Mesendoderm (in vitro differentiated cells): Measurements from ENCODE around the gene IL17RD.
A peak's percentile ranks its signal among the peaks of the same experiment; 100 is the strongest.

Source experiments
- DNase-seq: peaks from one replicate; pipeline ENCODE4 v3.0.0; 2013
- H2AK5ac ChIP-seq: 2 replicates; pipeline ENCODE4 v1.6.1; 2013; ENCODE audit warnings: low read length, inconsistent platforms
- H2BK120ac ChIP-seq: 2 replicates; pipeline ENCODE4 v1.6.1; 2013; ENCODE audit warnings: low read depth, mild to moderate bottlenecking, low read length, moderate library complexity, mixed read lengths
- H2BK15ac ChIP-seq: replicated peaks from 2 replicates; pipeline ENCODE4 v1.6.1; 2013; ENCODE audit warnings: low read depth, mild to moderate bottlenecking, moderate library complexity
- H2BK5ac ChIP-seq: 2 replicates; pipeline ENCODE4 v1.6.1; 2013; ENCODE audit warnings: low read length, inconsistent platforms
- H3K18ac ChIP-seq: 2 replicates; pipeline ENCODE4 v1.6.1; 2013; ENCODE audit warnings: mild to moderate bottlenecking, low read length, mixed read lengths
- H3K23ac ChIP-seq: one replicate; pipeline ENCODE4 v1.6.1; 2013; ENCODE audit warnings: low read length
- H3K27ac ChIP-seq: 2 replicates; pipeline ENCODE4 v1.5.1; 2013; ENCODE audit warnings: low read depth, mild to moderate bottlenecking, inconsistent platforms, low read length, moderate library complexity
- H3K27me3 ChIP-seq: 2 replicates; pipeline ENCODE4 v1.6.1; 2013; ENCODE audit warnings: low read length, control low read depth, mild to moderate bottlenecking, inconsistent platforms; ENCODE audit not compliant: insufficient read depth, poor library complexity
- H3K36me3 ChIP-seq: 2 replicates; pipeline ENCODE4 v1.6.1; 2013; ENCODE audit warnings: low read length, inconsistent platforms; ENCODE audit not compliant: control insufficient read depth, insufficient read depth
- H3K4ac ChIP-seq: one replicate; pipeline ENCODE4 v1.6.1; 2013; ENCODE audit warnings: low read depth, mild to moderate bottlenecking, low read length, moderate library complexity
- H3K4me1 ChIP-seq: 2 replicates; pipeline ENCODE4 v1.6.1; 2013; ENCODE audit warnings: low read depth, low read length, inconsistent platforms; ENCODE audit not compliant: control insufficient read depth
- H3K4me2 ChIP-seq: 2 replicates; pipeline ENCODE4 v1.6.1; 2013; ENCODE audit warnings: low read length
- H3K4me3 ChIP-seq: 2 replicates; pipeline ENCODE4 v1.5.1; 2013; ENCODE audit warnings: mild to moderate bottlenecking, low read length
- H3K56ac ChIP-seq: one replicate; pipeline ENCODE4 v1.6.1; 2013; ENCODE audit warnings: low read length
- H3K79me1 ChIP-seq: 2 replicates; pipeline ENCODE4 v1.6.1; 2013; ENCODE audit warnings: low read length, inconsistent platforms
- H3K79me2 ChIP-seq: 2 replicates; pipeline ENCODE4 v1.6.1; 2013; ENCODE audit warnings: mild to moderate bottlenecking, low read length; ENCODE audit not compliant: control insufficient read depth, insufficient read depth
- H3K9ac ChIP-seq: 2 replicates; pipeline ENCODE4 v1.6.1; 2013; ENCODE audit warnings: low read length, inconsistent platforms
- H4K5ac ChIP-seq: one replicate; pipeline ENCODE4 v1.6.1; 2013; ENCODE audit warnings: low read length
- H4K8ac ChIP-seq: one replicate; pipeline ENCODE4 v1.6.1; 2013; ENCODE audit warnings: low read depth, mild to moderate bottlenecking, control low read depth, low read length, moderate library complexity
- WGBS: extraction: QIAGEN DNeasy Blood & Tissue Kit; methylation state at CpG from one replicate; pipeline ENCODE4 v1.1.7; 2013; ENCODE audit warnings: low lambda C conversion rate, missing lambda C conversion rate; ENCODE audit not compliant: insufficient coverage; ENCODE audit errors: extremely low coverage; 5-methylcytosine and 5-hydroxymethylcytosine counted together

The IL17RD gene

GRCh38 chr3:57152151-57153143, 12.7 kb downstream of the IL17RD start:
- Histone ChIP-seq H3K79me2 (peaks cover 84% of the 10 kb centered on the region), H3K4me1 (peaks cover 33% of the 10 kb centered on the region), H3K36me3 (peaks cover 4% of the 10 kb centered on the region), H3K23ac (no peak overlapping the region), H3K27ac (peak overlapping the region; percentile 33), H3K4me3 (no peak overlapping the region), H3K27me3 (no peaks in the 10 kb centered on the region), H4K8ac (no peak overlapping the region), H2BK120ac (no peak overlapping the region), H3K79me1 (peaks cover 29% of the 10 kb centered on the region), H3K56ac (peak overlapping the region; percentile 62), H3K9ac (peak overlapping the region; percentile 17), H2AK5ac (no peak overlapping the region), H3K4ac (no peak overlapping the region), H4K5ac (no peak overlapping the region), H3K4me2 (no peak overlapping the region), H2BK15ac (no peak overlapping the region), H3K18ac (peak overlapping the region; percentile 15), H2BK5ac (no peak overlapping the region)
- DNase-seq: no peak
- no CpG with 5 or more reads among the region's 19 CpGs for WGBS

DNA sequence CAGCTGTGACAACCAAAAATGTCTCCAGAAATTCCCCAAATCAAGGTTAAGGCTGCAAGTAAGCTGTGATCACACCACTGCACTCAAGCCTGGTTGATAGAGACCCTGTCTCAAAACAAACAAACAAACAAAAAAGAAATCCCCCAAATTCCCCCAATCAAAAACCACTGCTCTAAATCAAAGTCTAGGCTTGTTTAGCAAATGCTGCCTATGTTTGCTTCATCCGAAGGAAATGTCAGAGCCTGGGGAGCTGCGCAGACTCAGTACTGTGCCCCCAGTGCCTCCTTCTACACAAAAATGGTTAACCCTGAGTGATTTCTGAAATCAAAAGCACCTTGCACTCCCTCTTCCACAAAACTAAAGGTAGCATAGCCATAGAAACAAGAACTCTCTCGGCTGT, 13.4 kb downstream of the IL17RD start:
- H2BK120ac ChIP-seq: no peak overlapping the region
- H3K23ac ChIP-seq: no peak overlapping the region
- peak overlapping the region; percentile 62 for H3K56ac ChIP-seq
- no peaks in the 10 kb centered on the region for H3K27me3 ChIP-seq
- H3K79me1 ChIP-seq: peaks cover 30% of the 10 kb centered on the region
- peaks cover 27% of the 10 kb centered on the region for H3K4me1 ChIP-seq
- no peak for DNase-seq
- peak overlapping the region; percentile 17 for H3K9ac ChIP-seq
- no peak overlapping the region for H2AK5ac ChIP-seq
- peak overlapping the region; percentile 33 for H3K27ac ChIP-seq
- peaks cover 5% of the 10 kb centered on the region for H3K36me3 ChIP-seq
- H3K79me2 ChIP-seq: peaks cover 82% of the 10 kb centered on the region
- H2BK5ac ChIP-seq: no peak overlapping the region
- H2BK15ac ChIP-seq: no peak overlapping the region
- H3K18ac ChIP-seq: peak overlapping the region; percentile 15
- no peak overlapping the region for H3K4me3 ChIP-seq
- no peak overlapping the region for H4K8ac ChIP-seq
- no peak overlapping the region for H3K4me2 ChIP-seq
- WGBS: no CpG with 5 or more reads among the region's 3 CpGs
- H4K5ac ChIP-seq: no peak overlapping the region
- H3K4ac ChIP-seq: no peak overlapping the region

DNA sequence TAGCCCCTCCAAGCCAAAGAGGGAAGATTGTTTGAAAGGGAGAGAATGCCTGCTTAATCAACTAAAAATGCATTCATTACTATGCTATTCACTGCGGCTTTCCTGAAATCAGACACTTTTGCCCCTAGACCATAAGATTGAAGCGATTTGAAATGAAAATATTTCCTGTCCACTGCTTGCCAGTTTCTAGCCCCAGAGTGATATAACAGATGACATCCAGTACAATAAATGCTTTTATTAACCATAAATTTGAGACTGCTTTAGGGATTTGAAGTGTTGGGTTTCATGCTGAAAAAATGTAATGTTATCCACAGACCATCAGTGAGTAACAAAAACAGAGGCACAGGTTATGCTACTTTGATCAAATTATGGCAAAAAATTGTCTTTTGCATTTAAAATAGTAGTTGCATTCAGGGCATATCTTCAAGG, 14.1 kb downstream of the IL17RD start:
- no peak overlapping the region for H3K18ac ChIP-seq
- H3K79me2 ChIP-seq: peaks cover 75% of the 10 kb centered on the region
- H3K4ac ChIP-seq: no peak overlapping the region
- H3K4me2 ChIP-seq: no peak overlapping the region
- H3K23ac ChIP-seq: no peak overlapping the region
- H2BK5ac ChIP-seq: no peak overlapping the region
- no CpG with 5 or more reads among the region's 2 CpGs for WGBS
- no peak overlapping the region for H4K5ac ChIP-seq
- no peak overlapping the region for H2AK5ac ChIP-seq
- H3K56ac ChIP-seq: no peak overlapping the region
- H3K4me1 ChIP-seq: peaks cover 22% of the 10 kb centered on the region
- H2BK120ac ChIP-seq: no peak overlapping the region
- peaks cover 27% of the 10 kb centered on the region for H3K79me1 ChIP-seq
- H3K4me3 ChIP-seq: no peak overlapping the region
- H4K8ac ChIP-seq: no peak overlapping the region
- H3K9ac ChIP-seq: no peak overlapping the region
- H2BK15ac ChIP-seq: no peak overlapping the region
- no peak for DNase-seq
- H3K36me3 ChIP-seq: peaks cover 5% of the 10 kb centered on the region
- no peak overlapping the region for H3K27ac ChIP-seq
- no peaks in the 10 kb centered on the region for H3K27me3 ChIP-seq

GRCh38 chr3:57150113-57150581, 15.0 kb downstream of the IL17RD start:
- H3K4ac ChIP-seq: no peak overlapping the region
- peaks cover 73% of the 10 kb centered on the region for H3K79me2 ChIP-seq
- no peaks in the 10 kb centered on the region for H3K27me3 ChIP-seq
- H4K8ac ChIP-seq: peak overlapping the region; percentile 68
- H2BK5ac ChIP-seq: no peak overlapping the region
- no peak overlapping the region for H3K4me2 ChIP-seq
- no peak overlapping the region for H2BK15ac ChIP-seq
- no peak overlapping the region for H3K4me3 ChIP-seq
- no CpG with 5 or more reads among the region's 7 CpGs for WGBS
- H4K5ac ChIP-seq: no peak overlapping the region
- H3K79me1 ChIP-seq: peaks cover 23% of the 10 kb centered on the region
- DNase-seq: no peak
- H3K23ac ChIP-seq: no peak overlapping the region
- no peak overlapping the region for H2BK120ac ChIP-seq
- H3K18ac ChIP-seq: peak overlapping the region; percentile 72
- no peak overlapping the region for H3K56ac ChIP-seq
- no peak overlapping the region for H2AK5ac ChIP-seq
- no peak overlapping the region for H3K27ac ChIP-seq
- H3K9ac ChIP-seq: no peak overlapping the region
- H3K4me1 ChIP-seq: peaks cover 20% of the 10 kb centered on the region
- peaks cover 5% of the 10 kb centered on the region for H3K36me3 ChIP-seq

GRCh38 chr3:57147071-57147470, 18.1 kb downstream of the IL17RD start:
- Histone ChIP-seq H3K27me3 (no peaks in the 10 kb centered on the region), H3K18ac (no peak overlapping the region), H2BK120ac (no peak overlapping the region), H3K79me1 (peaks cover 25% of the 10 kb centered on the region), H3K4me1 (peaks cover 30% of the 10 kb centered on the region), H4K5ac (no peak overlapping the region), H4K8ac (no peak overlapping the region), H3K36me3 (peaks cover 5% of the 10 kb centered on the region), H3K4me3 (no peak overlapping the region), H3K4me2 (no peak overlapping the region), H3K4ac (no peak overlapping the region), H3K27ac (no peak overlapping the region), H2BK5ac (no peak overlapping the region), H2BK15ac (no peak overlapping the region), H3K56ac (no peak overlapping the region), H3K9ac (no peak overlapping the region), H2AK5ac (no peak overlapping the region), H3K23ac (no peak overlapping the region), H3K79me2 (peaks cover 64% of the 10 kb centered on the region)
- no CpG with 5 or more reads among the region's 2 CpGs for WGBS
- DNase-seq: no peak
